PFSK-1 (cell line): ENCODE measurements around the gene GSTO2.

Experiments used
- POLR2AphosphoS5 ChIP-seq: IDR thresholded peaks from 2 replicates; pipeline ENCODE4 v1.6.1; 2012; ENCODE audit warnings: low read depth, mild to moderate bottlenecking, control low read depth, low read length, moderate library complexity
- TAF1 ChIP-seq: IDR thresholded peaks from 2 replicates; pipeline ENCODE4 v1.6.1; 2012; ENCODE audit warnings: low read length, control low read depth, borderline replicate concordance; ENCODE audit not compliant: insufficient read depth

- TF ChIP-seq POLR2AphosphoS5 (no peak), TAF1 (no peak)
Measured at GRCh38 chr10:104268405-104268712, 625 bp upstream of the GSTO2 start.
